Duodenal mucosa (tissue), 2 donors: ENCODE data around the gene CISD1.

Experiments
- H3K27ac ChIP-seq: one replicate; pipeline ENCODE4 v1.7.0; 2013; ENCODE audit warnings: low read depth, low read length
- H3K27me3 ChIP-seq, 2 donors: one replicate each; pipeline ENCODE4 v1.7.0; 2013; ENCODE audit warnings: low read length in 2 of 2, control low read depth in 1 of 2; ENCODE audit not compliant: insufficient read depth in 2 of 2, control insufficient read depth in 1 of 2
- H3K36me3 ChIP-seq, 2 donors: one replicate each; pipeline ENCODE4 v1.7.0; 2013; ENCODE audit warnings: low read length in 2 of 2, control low read depth in 1 of 2; ENCODE audit not compliant: insufficient read depth in 2 of 2, control insufficient read depth in 1 of 2
- H3K4me1 ChIP-seq, 2 donors: one replicate each; pipeline ENCODE4 v1.7.0; 2013; ENCODE audit warnings: low read length in 2 of 2, control low read depth in 1 of 2; ENCODE audit not compliant: insufficient read depth in 2 of 2, control insufficient read depth in 1 of 2
- H3K4me3 ChIP-seq, 2 donors: one replicate each; pipeline ENCODE4 v1.7.0; 2013; ENCODE audit warnings: low read length in 2 of 2, low read depth in 1 of 2
- H3K9ac ChIP-seq, 2 donors: one replicate each; pipeline ENCODE4 v1.7.0; 2013; ENCODE audit warnings: low read length in 2 of 2, low read depth in 1 of 2
- H3K9me3 ChIP-seq, 2 donors: one replicate each; pipeline ENCODE4 v1.7.0; 2013; ENCODE audit warnings: low read length in 2 of 2, control low read depth in 1 of 2; ENCODE audit not compliant: control insufficient read depth in 1 of 2

CISD1 gene

DNA sequence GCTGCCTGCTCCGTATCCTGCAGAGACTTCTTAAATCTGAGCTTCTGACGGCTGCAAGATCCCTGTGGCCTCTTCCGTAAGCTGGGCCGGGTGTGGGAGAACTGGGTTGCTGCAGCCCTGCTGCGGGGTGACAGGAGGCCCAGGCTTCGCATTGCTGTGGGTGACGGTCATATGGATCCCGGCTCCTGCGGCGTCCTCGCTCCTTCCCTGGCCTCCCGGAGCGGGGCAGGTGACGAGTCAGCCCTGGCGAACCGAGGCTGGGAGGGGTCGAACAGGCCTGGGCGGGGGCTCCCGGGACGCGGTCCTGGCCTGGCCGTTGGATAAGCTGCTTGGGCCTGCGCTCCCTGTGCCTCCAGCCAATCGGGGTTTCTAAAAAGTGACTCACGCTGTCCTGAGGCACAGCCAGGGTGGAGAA, 58.0 kb downstream of the CISD1 start:
- Histone ChIP-seq H3K4me3 (no peak overlapping the region), H3K36me3 (no peaks in the 10 kb centered on the region), H3K9me3 (no peaks in the 10 kb centered on the region), H3K27me3 (no peaks in the 10 kb centered on the region), H3K27ac (no peak overlapping the region), H3K9ac (no peak overlapping the region), H3K4me1 (peaks cover 0 to 9% of the 10 kb centered on the region in 2 donors)

DNA sequence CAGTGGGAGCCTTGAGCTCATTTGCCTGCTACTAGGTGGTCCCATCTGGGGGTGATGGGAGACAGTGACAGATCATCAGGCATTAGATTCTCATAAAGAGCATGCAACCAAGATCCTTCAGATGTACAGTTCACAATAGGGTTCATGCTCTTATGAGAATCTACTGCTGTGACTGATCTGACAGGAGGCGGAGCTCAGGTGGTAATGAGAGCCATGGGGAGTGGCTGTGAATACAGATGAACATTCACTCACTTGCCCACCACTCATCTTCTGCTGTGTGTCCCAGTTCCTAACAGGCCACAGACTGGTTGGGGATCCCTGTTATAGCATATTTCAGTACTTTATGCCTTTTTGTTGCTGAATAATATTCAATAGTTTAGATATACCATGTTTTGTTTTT, 59.3 kb downstream of the CISD1 start:
- Histone ChIP-seq H3K36me3 (no peaks in the 10 kb centered on the region), H3K27ac (no peak overlapping the region)

DNA sequence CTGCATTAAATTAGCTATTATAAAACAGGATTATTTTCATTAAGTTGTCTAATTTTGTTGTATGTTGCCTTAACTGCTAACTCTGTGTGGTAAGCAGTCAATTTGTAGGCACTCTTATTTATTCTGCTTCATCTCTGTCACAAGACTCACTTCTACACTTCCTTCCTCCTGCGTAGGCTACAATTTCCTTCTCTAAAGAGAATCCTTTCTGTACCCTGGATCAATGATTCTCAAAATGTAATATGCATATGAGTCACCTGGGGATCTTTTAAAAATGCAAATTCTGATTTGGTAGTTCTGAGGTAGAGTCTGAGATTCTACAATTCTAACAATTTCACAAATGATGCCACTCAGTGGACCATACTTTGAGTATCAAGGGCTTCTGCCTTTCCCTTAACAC, 61.5 kb downstream of the CISD1 start:
- no peaks in the 10 kb centered on the region for H3K27me3 ChIP-seq
- no peaks in the 10 kb centered on the region for H3K9me3 ChIP-seq
- no peaks in the 10 kb centered on the region for H3K36me3 ChIP-seq
- no peak overlapping the region for H3K27ac ChIP-seq
- no peak overlapping the region for H3K9ac ChIP-seq
- H3K4me3 ChIP-seq, result no peak overlapping the region
- H3K4me1 ChIP-seq, result peaks cover 5% of the 10 kb centered on the region in 2 donors

More for the DNA sequence above, 59.3 kb downstream of the CISD1 start:
- no peak overlapping the region for H3K4me3 ChIP-seq
- H3K4me1 ChIP-seq, result peaks cover 0 to under 1% of the 10 kb centered on the region in 2 donors
- no peaks in the 10 kb centered on the region for H3K27me3 ChIP-seq
- no peak overlapping the region for H3K9ac ChIP-seq
- no peaks in the 10 kb centered on the region for H3K9me3 ChIP-seq

DNA sequence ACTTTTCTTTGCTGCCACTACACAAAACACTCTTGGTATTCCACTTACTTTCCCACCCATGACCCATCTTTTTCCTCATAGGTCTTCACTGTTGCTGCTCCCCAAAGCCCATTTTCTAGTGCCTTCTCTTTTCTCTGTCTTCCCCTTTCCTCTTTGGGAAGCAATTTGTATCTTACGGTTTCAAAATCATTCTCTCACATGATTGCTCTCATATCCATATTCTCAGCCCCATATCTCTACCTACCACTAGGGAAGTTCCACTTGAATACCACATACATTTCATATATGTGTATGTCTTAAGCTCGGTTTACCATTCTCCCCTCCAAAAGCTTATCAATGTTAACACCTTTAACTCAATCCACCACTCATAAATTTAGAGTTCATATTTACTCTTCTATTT, 62.7 kb downstream of the CISD1 start:
- Histone ChIP-seq H3K9ac (no peak overlapping the region), H3K27me3 (no peaks in the 10 kb centered on the region), H3K36me3 (no peaks in the 10 kb centered on the region), H3K4me3 (no peak overlapping the region), H3K9me3 (no peaks in the 10 kb centered on the region), H3K4me1 (peaks cover 9 to 16% of the 10 kb centered on the region in 2 donors), H3K27ac (no peak overlapping the region)

DNA sequence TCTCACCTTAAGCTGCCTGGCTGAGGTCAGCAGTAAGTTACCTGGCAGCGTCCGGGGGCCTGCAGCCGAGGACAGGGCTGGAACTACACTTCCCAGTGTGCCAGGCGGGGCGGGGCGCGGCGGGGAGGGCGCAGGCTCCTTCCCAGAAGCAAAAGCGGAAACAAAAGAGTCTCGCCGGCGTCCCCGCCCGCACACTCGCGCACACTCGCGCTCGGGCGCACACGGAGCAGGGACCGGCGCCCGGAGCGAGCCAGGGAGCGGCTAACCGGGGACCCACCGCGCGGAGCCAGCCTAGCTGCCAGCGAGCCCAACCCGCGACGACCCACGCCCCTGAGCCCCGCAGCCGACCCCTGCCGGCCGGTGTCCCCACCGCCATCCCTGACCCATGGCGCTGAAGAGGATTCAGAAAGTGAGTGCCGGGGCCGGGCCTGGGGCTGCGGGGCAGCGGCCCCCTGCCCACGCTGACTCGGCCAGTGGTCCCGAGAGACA, 65.9 kb downstream of the CISD1 start, which contains the start of gene UBE2D1:
Gene UBE2D1 (plus strand): TSS at position 190 of the 489 bp plus-strand sequence. CDS start 196 bp downstream, at position 386.
- Histone ChIP-seq H3K4me3 (peak within 1 kb of the TSS; percentile 85), H3K9ac (peak within 1 kb of the TSS; percentile 64 to 73), H3K27ac (no peak within 1 kb of the TSS), H3K27me3 (no peaks in the 10 kb centered on the region), H3K9me3 (no peaks in the 10 kb centered on the region), H3K36me3 (no peaks in the 10 kb centered on the region), H3K4me1 (peaks cover 9 to 17% of the 10 kb centered on the region in 2 donors)

DNA sequence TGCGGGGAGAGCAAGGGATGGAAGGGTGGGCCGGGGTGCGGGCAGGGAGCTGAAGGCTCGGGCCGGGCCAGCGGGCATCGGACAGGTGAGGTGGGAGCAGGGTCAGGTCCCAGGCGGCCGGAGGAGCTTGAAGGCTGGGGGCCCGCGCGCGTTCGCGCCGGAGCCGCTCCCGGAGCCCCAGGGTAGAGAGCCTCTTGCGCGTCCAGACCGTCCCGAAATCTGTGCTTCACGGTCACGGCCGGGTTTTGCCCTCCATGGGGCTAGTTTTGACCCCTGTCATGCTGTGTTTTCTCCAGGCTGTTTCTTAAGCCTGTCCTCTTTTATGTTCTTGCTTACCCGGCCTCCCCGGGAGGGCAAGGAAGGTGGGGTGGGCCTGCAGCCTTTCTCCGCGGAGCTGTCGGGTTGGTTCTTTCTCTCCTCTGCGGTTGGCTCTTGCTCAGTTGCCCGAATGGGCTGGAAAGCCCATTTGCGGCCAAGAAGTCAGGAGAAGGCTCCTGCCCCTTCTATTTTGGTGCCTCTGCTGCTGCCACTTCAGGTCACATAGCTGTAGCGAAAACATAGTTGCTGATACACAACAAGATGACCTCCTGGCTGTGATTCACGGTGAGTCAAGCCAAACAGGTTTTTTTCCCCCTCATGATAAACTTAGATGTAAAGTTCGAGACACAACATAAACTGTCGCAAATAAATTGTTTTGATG, 66.5 kb downstream of the CISD1 start:
- Histone ChIP-seq H3K4me1 (peaks cover 9 to 17% of the 10 kb centered on the region in 2 donors), H3K9ac (peak overlapping the region; percentile 64 to 73), H3K9me3 (no peaks in the 10 kb centered on the region), H3K27me3 (no peaks in the 10 kb centered on the region), H3K27ac (no peak overlapping the region), H3K4me3 (peak overlapping the region; percentile 85), H3K36me3 (no peaks in the 10 kb centered on the region)

DNA sequence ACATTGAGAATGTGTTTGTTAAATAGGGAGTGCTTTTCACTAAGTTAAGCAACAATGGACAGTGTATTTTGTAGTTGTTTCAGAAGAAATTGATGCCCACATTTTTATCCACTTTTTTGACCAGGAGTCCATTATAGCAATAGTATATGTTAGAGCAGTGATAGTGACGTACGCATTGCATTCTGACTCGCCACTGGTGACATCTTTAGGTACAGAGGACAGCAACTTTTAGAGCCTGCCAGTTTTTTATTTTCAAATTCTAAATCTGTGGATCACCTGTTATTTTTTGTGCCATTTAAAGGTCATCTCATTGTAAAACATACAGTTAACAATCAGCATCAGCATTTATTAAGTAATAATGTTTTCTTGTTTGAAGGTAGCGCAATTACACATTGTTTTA, 67.3 kb downstream of the CISD1 start:
- peaks cover 9 to 17% of the 10 kb centered on the region in 2 donors for H3K4me1 ChIP-seq
- H3K9me3 ChIP-seq, result no peaks in the 10 kb centered on the region
- peak overlapping the region in 1 of 2 donors; percentile 64 for H3K9ac ChIP-seq
- no peaks in the 10 kb centered on the region for H3K27me3 ChIP-seq
- H3K27ac ChIP-seq, result no peak overlapping the region
- H3K36me3 ChIP-seq, result no peaks in the 10 kb centered on the region
- peak overlapping the region; percentile 85 for H3K4me3 ChIP-seq
